Dermis blood vessel endothelial cell (primary cell): ENCODE results near the gene NHLRC4. TPM values are rescaled to one million over a fixed set of nuclear protein-coding genes. Genes with fewer than 3 reads are reported as not detected.
A peak's percentile ranks its signal among the peaks of the same experiment; 100 is the strongest.

ENCODE experiments used
- DNase-seq: peaks from one replicate; pipeline ENCODE4 v3.0.0; 2010
- total RNA-seq: library from RNA; depleted of rRNA; stranded (reverse); fragments of >200 nt; gene quantifications from 2 replicates; pipeline ENCODE4 v1.2.3, GENCODE V29; 2014

Gene NHLRC4
- total RNA-seq, 1 donor from 2014 or later = 2.7 TPM

- no peak for DNase-seq
These were observed 810 bp downstream of the NHLRC4 start for GRCh38 chr16:567373-568256.

DNA sequence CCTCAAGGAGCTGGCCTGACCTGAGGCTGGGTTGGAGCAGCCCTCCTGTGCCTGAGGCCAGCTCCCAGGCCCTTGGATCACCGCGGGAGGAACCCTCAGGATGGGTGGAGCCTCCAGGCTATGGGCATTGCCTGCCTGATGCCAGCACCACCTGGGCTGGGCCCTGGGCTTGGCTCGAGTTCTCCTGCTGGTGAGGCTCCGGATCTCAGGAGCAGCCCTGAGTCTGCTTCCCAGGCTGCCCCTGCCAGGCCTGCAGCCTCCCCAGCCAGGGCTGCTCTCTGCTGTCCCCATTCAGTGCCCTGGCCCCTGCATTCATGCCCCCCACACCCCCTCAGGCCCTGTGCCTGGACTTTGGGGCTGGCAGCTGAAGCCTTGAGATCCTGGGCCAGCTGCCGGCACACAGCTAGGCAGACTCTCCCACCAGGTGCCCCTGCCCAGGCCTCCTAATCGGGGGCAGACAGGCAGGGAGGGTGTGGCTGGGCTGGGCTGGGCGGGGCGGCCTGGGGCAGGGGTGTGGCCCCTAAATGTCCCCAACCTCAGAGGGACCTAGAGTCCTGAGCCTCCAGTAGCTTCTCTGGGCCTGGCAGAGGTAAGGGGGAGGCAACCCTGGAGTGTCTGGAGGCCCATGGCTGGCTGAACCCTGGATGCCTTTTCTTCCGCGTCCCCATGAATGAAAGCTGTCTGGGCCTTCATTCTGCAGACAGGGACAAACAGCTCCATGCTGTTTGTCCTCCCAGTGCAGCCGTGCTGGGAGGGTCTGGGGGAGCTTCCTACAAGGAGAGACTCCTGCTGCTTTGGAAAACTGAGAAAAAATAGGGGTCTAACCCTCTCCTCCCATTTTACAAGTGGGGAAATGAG, 1.8 kb downstream of the NHLRC4 start:
- no peak for DNase-seq

DNA sequence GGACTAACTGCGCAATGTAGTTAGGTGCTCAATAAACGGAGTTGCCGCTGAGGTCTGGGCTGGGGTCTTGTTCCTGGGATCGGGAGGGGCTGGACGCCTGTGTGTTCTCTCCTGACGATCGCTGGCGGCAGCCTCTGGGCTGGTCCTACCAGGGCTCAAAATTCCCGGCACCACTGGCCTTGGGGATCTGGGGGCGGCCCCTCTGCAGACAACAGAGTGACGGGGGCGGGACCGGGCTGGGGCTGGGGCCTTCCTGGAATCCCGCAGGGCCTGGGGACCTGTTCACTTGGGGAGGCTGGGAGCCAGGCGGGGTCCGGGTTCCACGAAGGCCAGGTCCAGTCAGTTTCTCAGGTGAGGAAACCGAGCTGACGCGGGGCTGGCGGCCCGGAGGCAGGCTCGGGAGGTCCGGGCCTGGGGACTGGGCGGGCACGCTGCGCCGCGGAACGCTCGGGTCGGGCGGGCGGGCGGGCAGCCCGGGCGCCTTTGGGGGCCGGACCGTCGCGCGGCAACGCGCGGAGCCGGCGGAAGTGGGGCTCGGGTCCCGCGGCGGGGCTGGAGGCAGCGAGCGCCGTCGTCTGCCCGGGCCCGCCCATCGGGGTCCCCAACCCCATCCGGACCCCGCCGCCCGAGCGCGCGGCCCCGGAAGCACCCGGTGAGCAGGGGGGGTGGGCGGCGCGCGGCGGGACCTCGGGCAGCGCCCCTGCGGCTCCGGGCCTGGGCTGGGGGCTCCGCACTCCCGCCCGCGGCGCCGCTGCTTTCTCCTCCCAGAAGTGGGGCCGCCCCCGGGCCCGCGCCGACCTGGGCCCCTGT, 2.8 kb downstream of the NHLRC4 start, which contains the start of gene PIGQ:
PIGQ (plus strand) TSS at position 524 of the 810 bp plus-strand sequence. CDS start 4,107 bp downstream, outside the sequence.
- DNase-seq = peak; percentile 69

GRCh38 chr16:572865-573650, 6.3 kb downstream of the NHLRC4 start:
- no peak for DNase-seq

DNA sequence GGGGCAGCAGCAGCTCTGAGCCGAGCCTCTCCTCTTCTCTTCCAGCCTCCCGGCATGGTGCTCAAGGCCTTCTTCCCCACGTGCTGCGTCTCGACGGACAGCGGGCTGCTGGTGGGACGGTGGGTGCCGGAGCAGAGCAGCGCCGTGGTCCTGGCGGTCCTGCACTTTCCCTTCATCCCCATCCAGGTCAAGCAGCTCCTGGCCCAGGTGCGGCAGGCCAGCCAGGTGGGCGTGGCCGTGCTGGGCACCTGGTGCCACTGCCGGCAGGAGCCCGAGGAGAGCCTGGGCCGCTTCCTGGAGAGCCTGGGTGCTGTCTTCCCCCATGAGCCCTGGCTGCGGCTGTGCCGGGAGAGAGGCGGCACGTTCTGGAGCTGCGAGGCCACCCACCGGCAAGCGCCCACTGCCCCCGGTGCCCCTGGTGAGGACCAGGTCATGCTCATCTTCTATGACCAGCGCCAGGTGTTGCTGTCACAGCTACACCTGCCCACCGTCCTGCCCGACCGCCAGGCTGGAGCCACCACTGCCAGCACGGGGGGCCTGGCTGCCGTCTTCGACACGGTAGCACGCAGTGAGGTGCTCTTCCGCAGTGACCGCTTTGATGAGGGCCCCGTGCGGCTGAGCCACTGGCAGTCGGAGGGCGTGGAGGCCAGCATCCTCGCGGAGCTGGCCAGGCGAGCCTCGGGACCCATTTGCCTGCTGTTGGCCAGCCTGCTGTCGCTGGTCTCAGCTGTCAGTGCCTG, 7.4 kb downstream of the NHLRC4 start:
- no peak for DNase-seq

DNA sequence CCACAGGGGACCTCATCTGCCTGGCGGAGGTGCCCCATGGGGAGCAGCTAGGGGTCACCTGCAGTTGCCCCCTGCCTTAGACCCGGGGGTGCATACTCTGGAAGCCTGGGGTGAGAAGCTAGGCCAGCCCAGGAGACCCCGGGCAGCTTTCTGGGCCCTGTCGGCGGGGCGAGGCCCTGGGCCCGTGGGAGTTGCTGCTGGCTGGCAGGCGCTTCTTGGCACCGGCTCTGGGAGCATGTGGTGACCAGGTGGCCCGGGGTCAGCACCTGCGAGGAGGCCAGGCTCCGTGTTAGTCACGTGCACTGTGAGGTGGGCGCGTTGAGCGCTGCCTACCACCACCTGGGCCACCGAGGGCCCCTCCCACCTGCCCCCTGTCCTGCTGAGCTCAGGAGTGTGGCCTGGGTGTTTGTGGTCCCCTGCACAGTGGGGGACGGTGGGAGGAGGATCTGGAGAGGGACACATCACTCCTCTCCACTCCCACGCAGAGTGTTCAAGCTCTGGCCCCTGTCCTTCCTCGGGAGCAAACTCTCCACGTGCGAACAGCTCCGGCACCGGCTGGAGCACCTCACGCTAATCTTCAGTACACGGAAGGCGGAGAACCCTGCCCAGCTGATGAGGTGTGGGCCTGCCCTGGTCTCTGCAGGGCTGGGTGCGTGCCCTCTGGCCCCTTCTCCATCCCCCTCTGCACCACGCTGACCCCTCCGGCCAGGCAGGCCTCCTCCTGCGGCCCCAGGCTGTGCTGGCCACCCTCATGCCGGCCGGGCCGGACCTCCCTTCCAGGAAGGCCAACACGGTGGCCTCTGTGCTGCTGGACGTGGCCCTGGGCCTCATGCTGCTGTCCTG, 8.8 kb downstream of the NHLRC4 start:
- no peak for DNase-seq

DNA sequence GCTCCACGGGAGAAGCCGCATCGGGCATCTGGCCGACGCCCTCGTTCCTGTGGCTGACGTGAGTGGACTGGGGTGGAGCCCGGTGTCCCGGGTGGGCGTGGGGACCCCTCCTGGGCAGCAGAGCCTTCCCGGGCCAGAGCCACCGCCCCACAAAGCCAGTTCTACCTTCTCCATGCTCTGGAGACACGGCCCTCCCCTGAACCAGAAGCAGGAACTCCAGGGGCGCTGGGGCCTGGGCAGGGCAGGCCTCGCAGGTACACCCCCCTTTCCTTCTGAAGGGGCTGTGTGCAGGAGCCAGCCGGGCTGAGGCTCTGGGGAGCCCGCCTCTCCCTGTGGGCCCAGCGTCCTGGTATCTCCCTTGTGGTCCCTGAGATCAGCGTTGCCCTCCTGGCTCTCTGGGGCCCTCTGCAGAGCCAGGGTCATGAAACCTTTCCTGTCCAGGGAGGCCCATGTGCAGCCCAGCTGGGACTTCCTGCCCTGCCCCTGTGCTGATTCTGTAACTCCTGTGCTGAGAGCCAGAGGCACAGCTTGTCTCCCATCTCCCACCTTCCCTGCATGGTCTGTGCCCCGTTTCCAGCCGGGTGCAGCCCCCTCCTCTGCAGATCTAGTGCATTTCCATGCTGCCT, 9.5 kb downstream of the NHLRC4 start:
- no peak for DNase-seq

- DNase-seq = no peak
These were observed 10.0 kb downstream of the NHLRC4 start for GRCh38 chr16:576823-577201.

DNA sequence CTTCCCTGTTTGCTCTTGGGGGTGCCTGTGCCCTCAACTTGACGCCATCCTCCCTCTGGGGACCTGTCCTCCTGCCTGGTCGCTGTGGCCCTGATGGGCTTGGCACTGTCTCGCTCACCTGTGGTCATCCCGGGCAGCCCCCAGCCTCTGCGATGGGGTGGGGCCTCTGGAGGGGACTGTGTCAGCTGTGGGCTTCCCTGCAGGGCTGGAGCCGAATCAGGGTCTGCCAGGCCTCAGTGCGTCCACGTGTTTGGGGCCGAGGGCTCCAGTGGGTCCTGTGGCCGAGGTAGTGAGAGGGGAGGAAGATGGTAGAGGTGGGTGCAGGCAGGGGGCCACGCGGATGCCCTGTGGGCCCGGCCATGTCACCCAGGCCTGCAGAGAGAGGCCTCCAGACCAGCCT, 11.0 kb downstream of the NHLRC4 start:
- DNase-seq = no peak

GRCh38 chr16:578232-578869, 11.5 kb downstream of the NHLRC4 start:
- DNase-seq = no peak

DNA sequence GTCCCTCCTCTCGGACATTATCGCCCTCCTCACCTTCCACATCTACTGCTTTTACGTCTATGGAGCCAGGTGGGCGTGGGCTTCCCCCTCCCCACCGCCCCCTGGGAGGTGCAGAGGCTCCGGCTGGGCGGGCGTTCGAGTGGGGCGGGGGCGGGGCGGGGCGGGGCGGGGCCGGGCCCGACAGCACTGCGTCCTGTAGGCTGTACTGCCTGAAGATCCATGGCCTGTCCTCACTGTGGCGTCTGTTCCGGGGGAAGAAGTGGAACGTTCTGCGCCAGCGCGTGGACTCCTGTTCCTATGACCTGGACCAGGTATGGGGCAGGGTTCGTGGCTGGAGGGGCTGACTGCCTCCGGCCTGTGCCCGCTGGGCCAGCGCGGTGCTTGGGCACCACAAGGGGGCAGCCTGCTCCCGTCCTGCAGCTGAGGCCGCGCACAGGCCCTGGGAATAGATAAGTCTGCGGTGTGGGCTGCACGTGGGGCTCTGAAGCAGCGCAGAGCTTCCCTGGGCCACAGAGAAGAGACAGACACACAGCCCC, 12.1 kb downstream of the NHLRC4 start:
- DNase-seq = peak; percentile 86

- no peak for DNase-seq
These were observed 13.5 kb downstream of the NHLRC4 start for GRCh38 chr16:580141-580945.

DNA sequence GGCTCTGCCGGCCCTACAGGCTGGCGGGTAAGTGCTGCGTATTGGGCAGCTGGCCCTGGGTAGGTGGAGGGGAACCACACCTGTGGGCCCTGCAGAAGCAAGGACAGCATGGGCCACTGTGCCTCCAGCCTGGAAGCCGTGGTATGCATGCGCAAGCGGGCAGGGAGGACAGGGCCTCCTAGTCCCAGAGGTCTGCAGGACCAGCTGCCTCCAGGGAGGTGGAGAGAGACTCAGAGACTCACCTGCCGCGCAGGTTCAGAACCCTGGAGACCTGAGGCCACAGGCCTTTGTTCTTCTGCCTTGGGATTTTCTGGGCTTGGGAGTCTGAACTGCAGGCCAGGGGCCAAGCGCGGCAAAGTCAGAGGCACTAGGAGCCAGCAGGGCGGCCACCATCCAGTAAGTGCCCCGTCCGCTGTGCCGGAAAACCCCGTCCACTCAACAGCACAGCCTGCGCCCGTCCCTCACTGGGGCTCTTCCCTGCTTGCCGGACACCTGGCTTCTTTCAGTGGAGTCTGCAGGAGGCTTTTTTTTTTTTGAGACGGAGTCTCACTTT, 14.2 kb downstream of the NHLRC4 start:
- no peak for DNase-seq

DNA sequence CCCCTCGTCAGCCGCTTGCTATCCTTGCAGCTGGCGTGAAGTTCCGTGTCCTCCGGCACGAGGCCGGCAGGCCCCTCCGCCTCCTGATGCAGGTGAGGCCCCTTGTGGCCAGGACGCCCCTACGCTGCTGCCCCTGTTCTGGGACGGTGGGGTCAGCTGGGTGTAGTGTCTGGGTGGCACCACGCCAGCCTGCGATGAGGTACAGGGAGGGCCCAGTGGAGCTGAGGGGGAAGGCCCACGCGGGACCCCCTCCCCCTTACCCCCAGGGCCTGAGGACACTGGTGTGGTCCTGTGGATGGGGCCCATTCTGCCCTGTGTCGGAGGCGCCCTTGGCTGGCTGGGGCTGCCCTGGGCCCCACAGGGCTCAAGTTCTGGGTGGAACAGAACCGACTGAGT, 15.4 kb downstream of the NHLRC4 start:
- DNase-seq = no peak

- no peak for DNase-seq
These were observed 16.0 kb downstream of the NHLRC4 start for GRCh38 chr16:582614-583331.

- no peak for DNase-seq
These were observed 16.6 kb downstream of the NHLRC4 start for GRCh38 chr16:583470-583814.
